ENCODE results near the gene MAN1A1.

MAN1A1 gene

DNA sequence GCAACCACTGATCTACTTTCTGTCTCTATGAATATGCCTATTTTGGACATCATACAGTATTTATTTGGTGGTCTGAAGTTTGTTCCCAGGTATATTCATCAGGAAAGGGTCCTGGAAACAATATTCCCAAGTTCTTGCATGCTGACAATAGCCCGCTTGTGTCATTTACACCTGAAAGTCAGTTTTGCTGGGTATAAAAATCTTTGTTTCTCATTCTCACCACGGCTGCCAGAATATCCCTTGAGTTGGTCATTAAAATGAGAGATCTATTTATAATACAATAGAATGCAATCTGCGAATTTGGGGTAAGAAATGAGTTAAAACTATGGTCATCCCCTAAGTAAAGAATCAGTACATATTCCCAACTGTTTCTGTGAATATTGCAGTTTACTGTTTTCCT, 79.0 kb downstream of the MAN1A1 start:
- DNase-seq (ENCODE audit: low read depth) = no peak

DNA sequence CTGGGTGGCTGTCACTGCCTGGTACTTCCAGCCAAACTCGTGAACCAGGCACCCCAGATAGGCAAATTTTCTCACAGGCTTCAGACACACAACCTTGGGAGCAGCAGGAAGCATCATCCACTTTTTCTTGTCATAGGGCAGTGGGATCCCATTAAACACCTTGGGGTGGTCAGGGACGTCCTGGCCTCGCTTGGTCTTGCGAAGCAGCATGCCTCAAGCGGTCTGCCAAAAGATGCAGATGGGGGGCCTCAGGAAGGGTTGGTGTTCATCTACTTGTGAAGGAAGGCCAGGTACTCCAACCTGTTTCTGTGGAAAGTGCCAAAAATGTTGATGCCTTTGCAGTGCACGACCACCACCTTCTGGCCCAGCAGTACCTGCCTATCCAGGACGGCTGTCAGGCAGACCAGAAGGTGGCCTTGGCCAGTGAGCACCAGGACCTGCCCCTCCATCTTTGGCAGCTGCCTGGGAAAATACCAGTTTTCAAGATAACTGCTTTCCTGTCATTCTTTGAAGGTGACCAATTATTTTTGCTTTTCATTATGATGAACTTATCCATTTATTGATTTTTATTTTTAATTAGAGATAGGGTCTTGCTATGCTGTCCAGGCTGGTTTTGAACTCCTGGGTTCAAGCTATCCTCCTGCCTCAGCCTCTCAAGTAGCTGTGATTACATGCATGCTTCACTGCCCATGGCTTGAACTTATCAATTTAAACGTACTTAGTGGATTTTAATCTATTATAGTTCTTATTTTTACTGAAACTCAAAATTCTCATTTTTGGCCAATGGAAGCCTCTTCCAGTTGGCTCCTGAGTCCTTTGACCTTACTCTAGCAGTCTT, 80.1 kb downstream of the MAN1A1 start:
- DNase-seq (ENCODE audit: low read depth) = no peak

DNA sequence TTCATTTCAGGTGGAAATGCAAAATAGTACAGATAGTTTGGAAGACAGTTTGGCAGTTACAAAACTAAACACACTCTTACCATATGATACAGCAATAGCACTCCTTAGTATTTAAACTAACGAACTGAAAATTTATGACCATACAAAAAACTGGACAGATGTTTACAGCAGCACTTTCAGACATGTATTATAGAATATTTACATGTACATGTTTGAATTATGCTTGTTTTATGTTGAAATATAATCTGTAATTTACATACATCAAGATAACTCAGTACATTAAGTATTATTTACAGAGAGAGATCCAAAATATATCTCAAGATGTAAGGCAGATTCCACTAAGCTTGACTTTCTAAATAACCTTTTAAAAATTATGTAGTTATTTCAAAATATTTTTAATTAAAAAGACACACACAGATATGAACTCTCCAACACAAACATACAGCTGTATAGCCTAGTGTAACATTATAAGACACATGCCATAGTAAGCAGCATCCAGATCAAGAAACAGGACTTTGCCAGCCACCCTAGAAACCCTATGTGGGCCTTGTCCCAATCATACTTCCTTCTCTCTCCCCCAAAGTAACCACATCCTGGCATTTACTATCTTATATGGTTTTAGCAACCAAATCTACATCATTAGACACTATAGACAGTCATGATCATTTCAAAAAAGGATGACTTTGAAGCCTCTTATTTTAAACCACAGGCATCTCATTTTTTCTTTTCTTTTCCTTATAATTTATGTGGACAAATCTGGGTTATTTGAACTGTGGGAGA, 82.2 kb downstream of the MAN1A1 start:
- DNase-seq (ENCODE audit: low read depth) = no peak

DNA sequence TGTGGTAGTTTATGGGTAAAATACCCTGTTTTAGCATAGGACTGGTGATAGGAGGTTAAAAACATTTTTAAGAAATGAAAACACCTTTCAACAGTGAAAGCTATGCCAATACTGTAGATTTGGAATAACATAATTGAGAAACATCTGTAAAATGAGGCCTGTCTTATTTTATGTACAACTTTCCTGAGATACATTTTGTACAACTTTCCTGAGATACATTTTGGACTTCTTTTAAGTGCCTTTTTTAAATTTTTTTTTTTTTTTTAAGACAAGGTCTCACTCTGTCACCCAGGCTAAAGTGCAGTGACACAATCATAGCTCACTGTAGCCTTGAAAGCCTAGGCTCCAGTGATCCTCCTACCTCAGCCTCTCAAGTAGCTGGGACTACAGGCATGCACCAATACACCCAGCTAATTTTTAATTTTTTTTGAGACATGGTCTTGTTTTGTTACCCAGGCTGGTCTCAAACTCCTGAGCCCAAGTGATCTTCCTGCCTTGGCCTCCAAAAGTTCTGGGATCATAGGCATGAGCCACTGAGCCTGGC, 84.6 kb downstream of the MAN1A1 start:
- DNase-seq (ENCODE audit: low read depth) = no peak

GRCh38 chr6:119262612-119263011, 86.9 kb downstream of the MAN1A1 start:
- DNase-seq (ENCODE audit: low read depth) = no peak

GRCh38 chr6:119261944-119262284, 87.6 kb downstream of the MAN1A1 start:
- DNase-seq (ENCODE audit: low read depth) = no peak

- no peak for DNase-seq (ENCODE audit: low read depth)
Observed at GRCh38 chr6:119259027-119259426, 90.5 kb downstream of the MAN1A1 start.

DNA sequence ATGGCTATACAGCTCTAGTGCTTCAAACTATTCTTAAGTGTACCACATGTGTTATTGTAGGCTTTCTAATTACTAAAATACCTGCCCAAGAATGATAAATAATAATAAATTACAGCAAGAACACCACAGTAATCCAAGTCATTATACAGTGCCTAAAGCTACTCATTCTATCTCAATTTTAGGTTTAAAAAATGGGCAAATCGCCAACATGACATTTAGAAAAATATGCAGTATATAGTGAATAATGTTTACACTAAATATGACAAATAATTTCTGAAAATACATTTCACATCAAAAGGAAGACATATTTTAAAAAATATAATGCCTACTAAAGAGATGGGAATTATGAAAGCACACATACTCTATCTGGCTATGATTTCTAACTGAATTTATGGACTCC, 91.8 kb downstream of the MAN1A1 start:
- no peak for DNase-seq (ENCODE audit: low read depth)

DNA sequence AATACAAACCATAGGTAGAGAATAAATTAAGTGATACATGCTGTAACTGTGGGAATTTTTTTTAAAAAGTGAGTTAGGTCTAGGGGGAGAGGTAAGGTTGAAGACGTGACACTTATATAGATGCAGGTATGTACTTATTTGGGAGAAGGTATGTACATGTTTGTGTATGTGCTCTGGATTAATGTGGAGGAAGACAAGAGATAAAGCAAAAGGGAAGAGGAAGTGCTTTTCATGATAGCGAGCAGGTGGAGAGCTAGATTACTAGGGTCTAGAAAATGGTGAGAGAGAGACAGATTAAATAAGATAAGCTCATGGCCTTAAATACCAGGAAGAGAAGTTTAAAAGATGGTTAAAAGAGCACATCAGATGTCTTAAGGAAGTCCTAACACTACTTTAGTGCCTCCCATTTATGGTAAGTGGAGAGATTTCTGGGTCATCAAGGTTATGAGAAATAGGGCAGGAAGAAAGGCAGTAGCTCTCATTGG, 92.5 kb downstream of the MAN1A1 start:
- DNase-seq (ENCODE audit: low read depth) = no peak

DNA sequence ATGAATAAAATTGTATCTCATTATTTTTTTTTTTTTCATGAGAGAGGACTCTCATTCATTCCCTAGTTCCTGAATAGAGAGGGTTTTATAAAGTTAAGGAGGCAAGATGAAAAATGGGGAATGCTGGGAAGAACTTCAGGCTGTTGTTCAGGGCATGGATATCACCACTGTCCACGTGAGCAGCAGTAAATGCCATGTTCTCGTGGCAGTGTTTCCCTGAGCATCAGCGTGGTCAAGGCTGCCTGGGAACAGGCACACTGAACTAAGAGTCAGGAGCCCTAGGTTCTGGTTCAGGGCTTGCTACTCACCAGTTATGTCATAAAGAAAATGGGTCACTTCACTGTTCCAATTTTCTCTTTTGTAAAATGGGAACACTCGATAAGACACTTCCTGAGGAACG, 93.2 kb downstream of the MAN1A1 start:
- no peak for DNase-seq (ENCODE audit: low read depth)

DNA sequence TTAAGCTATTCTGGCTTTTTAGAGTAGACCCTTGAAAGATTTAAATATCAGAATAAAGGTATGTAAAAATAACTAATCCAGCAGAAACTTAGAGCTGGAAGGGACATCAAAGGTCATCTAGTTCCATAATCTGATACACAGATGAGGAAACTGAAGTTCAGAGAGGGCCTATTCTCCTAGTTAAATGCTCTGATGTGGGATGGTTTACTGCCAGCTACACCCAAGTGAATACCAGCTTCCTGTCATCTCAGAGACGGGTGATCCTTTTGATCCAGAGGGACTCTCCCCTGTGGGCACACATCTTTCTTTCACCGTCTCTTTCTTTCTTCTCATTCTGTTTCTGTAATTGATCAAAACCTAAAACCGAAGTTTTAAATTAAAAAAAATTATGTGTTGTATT, 94.1 kb downstream of the MAN1A1 start:
- no peak for DNase-seq (ENCODE audit: low read depth)

GRCh38 chr6:119250036-119250435, 99.5 kb downstream of the MAN1A1 start:
- DNase-seq (ENCODE audit: low read depth) = no peak

DNA sequence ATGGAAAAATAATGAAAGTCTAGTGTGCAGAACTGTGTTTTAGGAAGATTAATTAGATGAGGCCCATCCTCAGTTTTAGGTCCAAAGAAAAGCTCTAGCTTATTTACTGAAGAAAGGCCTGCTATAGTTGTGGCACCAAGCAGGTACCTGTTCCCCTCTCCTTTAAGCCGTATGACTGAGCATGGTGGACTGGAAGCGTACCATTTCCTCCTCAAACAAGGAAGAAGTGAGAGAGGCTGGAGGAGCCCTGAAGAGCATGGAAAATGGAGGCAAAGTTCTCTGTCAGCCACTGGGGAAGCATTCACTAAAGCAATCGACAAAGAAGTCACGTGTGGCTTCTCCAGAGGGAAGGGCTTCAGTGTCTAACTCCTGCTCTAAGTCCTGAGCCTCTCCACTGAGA, 100.2 kb downstream of the MAN1A1 start:
- DNase-seq (ENCODE audit: low read depth) = no peak

DNA sequence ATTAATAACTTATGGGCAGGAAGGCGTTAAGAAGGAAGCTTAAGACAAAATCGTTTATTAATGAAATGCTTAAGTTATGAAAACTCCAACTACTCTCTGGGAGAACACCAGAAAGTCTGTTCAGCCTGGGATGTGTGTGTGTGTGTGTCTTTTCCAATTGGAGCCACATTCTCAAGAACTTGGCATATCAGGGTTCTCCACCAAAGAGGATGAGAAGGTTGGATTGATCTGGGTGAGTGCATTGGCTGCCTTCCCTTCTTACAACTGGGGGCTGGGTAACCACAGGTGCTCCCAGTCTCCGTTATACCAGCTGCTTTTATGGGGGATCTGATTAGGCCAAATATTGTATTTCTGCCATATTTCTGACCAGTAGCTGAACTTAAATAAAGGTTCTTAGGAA, 102.1 kb downstream of the MAN1A1 start:
- no peak for DNase-seq (ENCODE audit: low read depth)

- no peak for DNase-seq (ENCODE audit: low read depth)
Observed at GRCh38 chr6:119243657-119244056, 105.9 kb downstream of the MAN1A1 start.

DNA sequence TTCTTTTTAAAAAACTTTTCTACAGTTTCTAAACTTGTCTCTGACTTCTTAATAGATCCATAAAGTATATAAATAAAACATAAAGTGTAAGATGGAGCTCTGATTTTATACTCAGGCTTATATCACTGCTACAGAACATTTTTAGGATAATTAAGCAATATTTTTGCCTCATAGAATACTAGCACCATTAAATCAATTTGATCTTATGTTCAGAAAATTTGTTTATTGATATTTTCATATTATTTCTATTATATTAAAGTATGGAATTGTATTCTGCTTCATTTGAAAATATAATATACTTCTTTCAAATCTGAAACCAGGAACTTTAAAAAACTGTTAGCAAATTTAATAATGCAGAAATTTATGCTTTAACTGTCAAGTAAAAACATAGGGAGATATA, 106.5 kb downstream of the MAN1A1 start:
- DNase-seq (ENCODE audit: low read depth) = no peak

GRCh38 chr6:119241540-119242309, 107.8 kb downstream of the MAN1A1 start:
- DNase-seq (ENCODE audit: low read depth) = no peak

DNA sequence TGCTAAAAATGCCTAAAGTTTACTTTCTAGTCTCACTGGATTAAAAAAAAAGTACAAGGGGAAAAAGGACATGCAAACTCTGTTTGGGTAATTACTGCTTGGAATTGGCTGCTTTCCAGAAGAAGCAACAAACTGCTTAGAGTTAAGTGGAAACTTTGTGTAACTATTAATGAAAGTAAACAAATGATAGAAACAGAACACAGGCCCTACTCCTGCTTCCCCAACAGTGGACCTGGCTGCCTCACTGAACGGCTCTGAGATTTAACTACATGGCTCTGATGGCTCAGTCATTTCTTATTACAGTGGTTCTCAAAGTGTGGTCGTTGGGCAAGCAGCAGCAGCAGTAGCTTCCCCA, 108.5 kb downstream of the MAN1A1 start:
- no peak for DNase-seq (ENCODE audit: low read depth)

DNA sequence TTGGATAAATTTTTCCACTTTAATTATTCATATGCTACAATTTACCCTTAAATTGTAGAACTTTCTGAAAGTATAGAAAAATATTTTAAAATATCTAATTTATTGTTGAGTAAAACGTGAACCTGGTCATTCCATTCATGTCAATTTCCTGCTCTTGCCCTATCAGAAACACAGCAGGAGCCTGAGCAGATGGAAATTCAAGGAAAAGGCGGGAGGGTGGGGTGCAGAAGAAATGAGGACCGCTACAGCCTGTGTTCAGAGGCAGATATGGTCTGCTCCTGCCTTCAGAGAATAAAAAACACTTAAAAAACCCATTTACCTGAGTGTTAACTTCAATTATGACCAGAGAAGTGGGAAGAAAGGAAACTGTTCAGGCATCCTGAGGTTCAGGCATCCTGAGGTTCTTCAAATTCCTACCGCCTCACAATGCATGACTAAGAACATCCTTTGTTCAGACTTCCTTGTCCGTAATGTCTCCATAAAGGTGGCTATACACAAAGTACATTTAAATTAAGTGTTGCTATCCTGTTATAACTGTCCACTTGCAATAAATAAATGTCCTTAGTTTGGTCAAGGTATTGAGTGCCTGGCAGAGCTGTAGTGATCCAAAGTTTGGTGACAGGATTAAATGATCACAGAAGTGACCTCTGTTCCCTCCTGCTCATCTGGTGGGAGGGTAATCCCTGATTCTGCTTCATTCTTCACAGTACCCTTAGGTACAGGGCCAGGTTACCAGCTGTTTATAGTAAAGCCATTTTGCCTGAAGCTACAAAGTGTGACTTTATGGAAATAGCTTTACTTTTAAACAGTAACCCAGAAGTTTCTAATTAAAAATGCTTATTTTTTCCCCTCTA, 109.1 kb downstream of the MAN1A1 start:
- DNase-seq (ENCODE audit: low read depth) = no peak

GRCh38 chr6:119237177-119237715, 112.3 kb downstream of the MAN1A1 start:
- no peak for DNase-seq (ENCODE audit: low read depth)

DNA sequence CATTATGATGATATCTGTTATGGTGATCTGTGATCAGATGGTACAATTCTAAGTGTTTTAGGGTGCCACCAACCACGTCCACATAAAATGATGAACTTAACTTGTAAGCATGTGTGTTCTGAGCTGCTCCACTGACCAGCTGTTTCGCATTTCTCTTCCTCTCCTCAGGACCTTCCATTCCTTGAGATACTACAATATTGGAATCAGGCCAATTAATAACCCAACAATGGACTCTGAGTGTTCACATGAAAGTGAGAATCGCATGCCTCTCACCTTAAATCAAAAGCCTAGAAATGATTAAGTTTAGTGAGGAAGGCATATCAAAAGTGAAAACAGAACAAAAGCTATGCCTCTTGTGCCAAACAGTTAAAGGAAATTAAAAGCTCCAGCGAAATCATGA, 114.6 kb downstream of the MAN1A1 start:
- no peak for DNase-seq (ENCODE audit: low read depth)

Data from activated T-helper 1 cell treated with Interleukin-2 at 50 U/mL for 16 hours (primary cell).